Measurements from ENCODE around the gene DNER.

DNA sequence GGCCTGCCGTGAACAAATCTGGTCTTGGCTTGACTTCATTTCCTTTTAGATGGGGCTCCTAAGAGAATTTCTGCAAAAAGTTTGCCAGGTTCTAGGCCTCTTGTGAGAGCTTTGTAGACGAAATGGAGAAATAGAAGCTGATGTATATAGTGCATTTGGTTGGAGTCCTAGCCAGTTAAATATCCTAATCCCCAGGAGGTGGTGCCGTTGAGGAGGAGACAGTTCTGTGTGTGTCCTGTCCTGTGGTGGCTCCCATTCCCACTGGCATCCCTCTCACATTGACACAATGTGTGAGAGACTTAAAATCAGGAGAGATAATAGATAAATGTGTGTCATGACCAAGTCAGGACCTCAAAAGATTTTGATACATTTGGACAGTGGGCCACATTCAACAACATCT is 34.6 kb upstream of the DNER start:
- no peak for TF ChIP-seq POLR2A (IDR thresholded peaks at IDR 0.05; ENCODE audit: borderline replicate concordance, extremely low read depth, insufficient read depth, insufficient read length)
- TF ChIP-seq, protein P1, sequence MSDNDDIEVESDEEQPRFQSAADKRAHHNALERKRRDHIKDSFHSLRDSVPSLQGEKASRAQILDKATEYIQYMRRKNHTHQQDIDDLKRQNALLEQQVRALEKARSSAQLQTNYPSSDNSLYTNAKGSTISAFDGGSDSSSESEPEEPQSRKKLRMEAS (IDR thresholded peaks at IDR 0.05): no peak
- no peak for TF ChIP-seq CEBPB (IDR thresholded peaks at IDR 0.05; ENCODE audit: low read depth)
- 0 out of 2 replicates have a peak, but pooled peaks have one; percentile 15 for TF ChIP-seq RAD21 (IDR thresholded peaks at IDR 0.05; ENCODE audit: low read depth)
- TF ChIP-seq, protein P2, sequence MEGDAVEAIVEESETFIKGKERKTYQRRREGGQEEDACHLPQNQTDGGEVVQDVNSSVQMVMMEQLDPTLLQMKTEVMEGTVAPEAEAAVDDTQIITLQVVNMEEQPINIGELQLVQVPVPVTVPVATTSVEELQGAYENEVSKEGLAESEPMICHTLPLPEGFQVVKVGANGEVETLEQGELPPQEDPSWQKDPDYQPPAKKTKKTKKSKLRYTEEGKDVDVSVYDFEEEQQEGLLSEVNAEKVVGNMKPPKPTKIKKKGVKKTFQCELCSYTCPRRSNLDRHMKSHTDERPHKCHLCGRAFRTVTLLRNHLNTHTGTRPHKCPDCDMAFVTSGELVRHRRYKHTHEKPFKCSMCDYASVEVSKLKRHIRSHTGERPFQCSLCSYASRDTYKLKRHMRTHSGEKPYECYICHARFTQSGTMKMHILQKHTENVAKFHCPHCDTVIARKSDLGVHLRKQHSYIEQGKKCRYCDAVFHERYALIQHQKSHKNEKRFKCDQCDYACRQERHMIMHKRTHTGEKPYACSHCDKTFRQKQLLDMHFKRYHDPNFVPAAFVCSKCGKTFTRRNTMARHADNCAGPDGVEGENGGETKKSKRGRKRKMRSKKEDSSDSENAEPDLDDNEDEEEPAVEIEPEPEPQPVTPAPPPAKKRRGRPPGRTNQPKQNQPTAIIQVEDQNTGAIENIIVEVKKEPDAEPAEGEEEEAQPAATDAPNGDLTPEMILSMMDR (IDR thresholded peaks at IDR 0.05 in 2 of 3, conservative IDR thresholded peaks at IDR 0.05 in 1 of 3; ENCODE audit: borderline replicate concordance in 1 of 3, insufficient read depth in 1 of 3, low read depth in 2 of 3, low read length in 2 of 3): peak in 1 of 3 experiments; percentile 35; a peak in 2 of 6 replicates
- TF ChIP-seq EZH2phosphoT487 (IDR thresholded peaks at IDR 0.05; ENCODE audit: borderline replicate concordance): no peak
- no peak for TF ChIP-seq YY1 (IDR thresholded peaks at IDR 0.05; ENCODE audit: extremely low read depth, insufficient replicate concordance, low read depth, low read length)
- TF ChIP-seq JUND (IDR thresholded peaks at IDR 0.05): no peak
- TF ChIP-seq EZH2 (IDR thresholded peaks at IDR 0.05): no peak
- TF ChIP-seq, protein P3, sequence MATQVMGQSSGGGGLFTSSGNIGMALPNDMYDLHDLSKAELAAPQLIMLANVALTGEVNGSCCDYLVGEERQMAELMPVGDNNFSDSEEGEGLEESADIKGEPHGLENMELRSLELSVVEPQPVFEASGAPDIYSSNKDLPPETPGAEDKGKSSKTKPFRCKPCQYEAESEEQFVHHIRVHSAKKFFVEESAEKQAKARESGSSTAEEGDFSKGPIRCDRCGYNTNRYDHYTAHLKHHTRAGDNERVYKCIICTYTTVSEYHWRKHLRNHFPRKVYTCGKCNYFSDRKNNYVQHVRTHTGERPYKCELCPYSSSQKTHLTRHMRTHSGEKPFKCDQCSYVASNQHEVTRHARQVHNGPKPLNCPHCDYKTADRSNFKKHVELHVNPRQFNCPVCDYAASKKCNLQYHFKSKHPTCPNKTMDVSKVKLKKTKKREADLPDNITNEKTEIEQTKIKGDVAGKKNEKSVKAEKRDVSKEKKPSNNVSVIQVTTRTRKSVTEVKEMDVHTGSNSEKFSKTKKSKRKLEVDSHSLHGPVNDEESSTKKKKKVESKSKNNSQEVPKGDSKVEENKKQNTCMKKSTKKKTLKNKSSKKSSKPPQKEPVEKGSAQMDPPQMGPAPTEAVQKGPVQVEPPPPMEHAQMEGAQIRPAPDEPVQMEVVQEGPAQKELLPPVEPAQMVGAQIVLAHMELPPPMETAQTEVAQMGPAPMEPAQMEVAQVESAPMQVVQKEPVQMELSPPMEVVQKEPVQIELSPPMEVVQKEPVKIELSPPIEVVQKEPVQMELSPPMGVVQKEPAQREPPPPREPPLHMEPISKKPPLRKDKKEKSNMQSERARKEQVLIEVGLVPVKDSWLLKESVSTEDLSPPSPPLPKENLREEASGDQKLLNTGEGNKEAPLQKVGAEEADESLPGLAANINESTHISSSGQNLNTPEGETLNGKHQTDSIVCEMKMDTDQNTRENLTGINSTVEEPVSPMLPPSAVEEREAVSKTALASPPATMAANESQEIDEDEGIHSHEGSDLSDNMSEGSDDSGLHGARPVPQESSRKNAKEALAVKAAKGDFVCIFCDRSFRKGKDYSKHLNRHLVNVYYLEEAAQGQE (IDR thresholded peaks at IDR 0.05; ENCODE audit: low read depth): no peak
- no peak for TF ChIP-seq ZFX (IDR thresholded peaks at IDR 0.05)
- no peak for TF ChIP-seq FOSL1 (IDR thresholded peaks at IDR 0.05; ENCODE audit: low read depth)

All from HCT116 (cell line).